ENCODE data around the gene HOXB4. TPM values are rescaled to one million over a fixed set of nuclear protein-coding genes. Genes with fewer than 3 reads are reported as not detected.

Gene HOXB4
- total and polyA plus RNA-seq, 10 of the 15 experiments (the other 5 are each of a cell fraction or from before 2014, with no cell fraction given) = 0.35 to 5.8 (median 3.0) TPM

DNA sequence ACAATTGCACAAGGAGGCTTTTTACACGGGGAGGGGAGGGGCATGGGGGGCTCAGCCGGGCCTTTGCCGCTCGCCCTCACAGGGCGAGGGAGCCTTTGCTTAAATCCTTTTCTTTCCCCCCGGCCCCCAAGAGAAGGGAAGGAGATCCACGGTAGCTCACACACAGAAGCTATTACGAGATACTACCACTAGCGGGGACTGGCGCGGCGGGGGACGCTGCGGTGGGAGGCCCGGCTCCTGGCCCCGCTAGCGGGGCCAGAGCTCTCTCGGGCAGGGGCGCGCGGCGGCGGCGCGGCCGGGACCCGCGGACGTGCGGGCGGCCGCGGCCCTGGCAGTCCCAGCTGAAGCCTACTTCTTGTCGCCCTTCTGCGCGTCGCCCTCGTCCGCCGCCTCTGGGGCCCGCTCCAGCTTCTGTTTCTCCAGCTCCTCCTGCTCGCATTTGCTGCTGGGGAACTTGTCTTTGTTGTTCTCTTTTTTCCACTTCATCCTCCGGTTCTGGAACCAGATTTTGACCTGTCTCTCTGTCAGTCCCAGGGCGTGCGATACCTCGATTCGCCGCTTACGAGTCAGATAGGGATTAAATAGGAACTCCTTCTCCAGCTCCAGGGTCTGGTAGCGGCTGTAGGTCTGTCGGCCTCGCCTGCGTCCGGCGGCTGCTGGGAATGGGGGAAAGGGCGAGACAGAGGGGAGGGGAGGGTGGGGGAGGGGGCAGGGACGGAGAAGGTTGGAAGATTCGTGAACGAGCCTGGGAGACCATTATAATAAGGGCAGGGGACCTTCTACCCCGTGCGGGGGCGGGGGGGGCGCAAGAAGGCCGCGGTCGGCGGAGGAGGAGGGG is 34.9 kb upstream of the HOXB4 start:
- in situ Hi-C loops (cut with MboI) = no loop called here
- H3K79me2 ChIP-seq (ENCODE audit: control insufficient read depth, insufficient read depth, low read length) = no peaks in the 10 kb centered on the region
- TF ChIP-seq GATAD2B (conservative IDR thresholded peaks at IDR 0.05; ENCODE audit: low read depth) = peak; percentile 37
- TF ChIP-seq HDAC6 (IDR thresholded peaks at IDR 0.05; ENCODE audit: unreplicated experiment) = no peak
- TF ChIP-seq, protein P1, sequence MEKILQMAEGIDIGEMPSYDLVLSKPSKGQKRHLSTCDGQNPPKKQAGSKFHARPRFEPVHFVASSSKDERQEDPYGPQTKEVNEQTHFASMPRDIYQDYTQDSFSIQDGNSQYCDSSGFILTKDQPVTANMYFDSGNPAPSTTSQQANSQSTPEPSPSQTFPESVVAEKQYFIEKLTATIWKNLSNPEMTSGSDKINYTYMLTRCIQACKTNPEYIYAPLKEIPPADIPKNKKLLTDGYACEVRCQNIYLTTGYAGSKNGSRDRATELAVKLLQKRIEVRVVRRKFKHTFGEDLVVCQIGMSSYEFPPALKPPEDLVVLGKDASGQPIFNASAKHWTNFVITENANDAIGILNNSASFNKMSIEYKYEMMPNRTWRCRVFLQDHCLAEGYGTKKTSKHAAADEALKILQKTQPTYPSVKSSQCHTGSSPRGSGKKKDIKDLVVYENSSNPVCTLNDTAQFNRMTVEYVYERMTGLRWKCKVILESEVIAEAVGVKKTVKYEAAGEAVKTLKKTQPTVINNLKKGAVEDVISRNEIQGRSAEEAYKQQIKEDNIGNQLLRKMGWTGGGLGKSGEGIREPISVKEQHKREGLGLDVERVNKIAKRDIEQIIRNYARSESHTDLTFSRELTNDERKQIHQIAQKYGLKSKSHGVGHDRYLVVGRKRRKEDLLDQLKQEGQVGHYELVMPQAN (conservative IDR thresholded peaks at IDR 0.05) = no peak
- no peak for TF ChIP-seq ZNF207 (IDR thresholded peaks at IDR 0.05; ENCODE audit: borderline replicate concordance)
- TF ChIP-seq EGR1 (IDR thresholded peaks at IDR 0.05; ENCODE audit: borderline replicate concordance in 1 of 2, low read depth in 2 of 2, low read length in 2 of 2) = 0 out of 3 replicates have a peak, but pooled peaks of 1 of the 2 experiments have one; percentile 15
- TF ChIP-seq CHD4 (IDR thresholded peaks at IDR 0.05) = no peak
- no peak for TF ChIP-seq TCF3 (IDR thresholded peaks at IDR 0.05; ENCODE audit: borderline replicate concordance, insufficient read depth, low read depth, low read length)
- no peak for TF ChIP-seq SMARCA5 (IDR thresholded peaks at IDR 0.05)
- no peak for TF ChIP-seq NR2F1 (conservative IDR thresholded peaks at IDR 0.05)
- TF ChIP-seq BACH1 (IDR thresholded peaks at IDR 0.05; ENCODE audit: borderline replicate concordance) = no peak
- no peak for TF ChIP-seq CEBPB (IDR thresholded peaks at IDR 0.05; ENCODE audit: borderline replicate concordance in 1 of 2, low read depth in 2 of 2, low read length in 2 of 2)
- TF ChIP-seq ZSCAN29 (IDR thresholded peaks at IDR 0.05) = no peak
- TF ChIP-seq, protein P2, sequence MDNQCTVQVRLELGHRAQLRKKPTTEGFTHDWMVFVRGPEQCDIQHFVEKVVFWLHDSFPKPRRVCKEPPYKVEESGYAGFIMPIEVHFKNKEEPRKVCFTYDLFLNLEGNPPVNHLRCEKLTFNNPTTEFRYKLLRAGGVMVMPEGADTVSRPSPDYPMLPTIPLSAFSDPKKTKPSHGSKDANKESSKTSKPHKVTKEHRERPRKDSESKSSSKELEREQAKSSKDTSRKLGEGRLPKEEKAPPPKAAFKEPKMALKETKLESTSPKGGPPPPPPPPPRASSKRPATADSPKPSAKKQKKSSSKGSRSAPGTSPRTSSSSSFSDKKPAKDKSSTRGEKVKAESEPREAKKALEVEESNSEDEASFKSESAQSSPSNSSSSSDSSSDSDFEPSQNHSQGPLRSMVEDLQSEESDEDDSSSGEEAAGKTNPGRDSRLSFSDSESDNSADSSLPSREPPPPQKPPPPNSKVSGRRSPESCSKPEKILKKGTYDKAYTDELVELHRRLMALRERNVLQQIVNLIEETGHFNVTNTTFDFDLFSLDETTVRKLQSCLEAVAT (IDR thresholded peaks at IDR 0.05) = no peak
- TF ChIP-seq, protein P3, sequence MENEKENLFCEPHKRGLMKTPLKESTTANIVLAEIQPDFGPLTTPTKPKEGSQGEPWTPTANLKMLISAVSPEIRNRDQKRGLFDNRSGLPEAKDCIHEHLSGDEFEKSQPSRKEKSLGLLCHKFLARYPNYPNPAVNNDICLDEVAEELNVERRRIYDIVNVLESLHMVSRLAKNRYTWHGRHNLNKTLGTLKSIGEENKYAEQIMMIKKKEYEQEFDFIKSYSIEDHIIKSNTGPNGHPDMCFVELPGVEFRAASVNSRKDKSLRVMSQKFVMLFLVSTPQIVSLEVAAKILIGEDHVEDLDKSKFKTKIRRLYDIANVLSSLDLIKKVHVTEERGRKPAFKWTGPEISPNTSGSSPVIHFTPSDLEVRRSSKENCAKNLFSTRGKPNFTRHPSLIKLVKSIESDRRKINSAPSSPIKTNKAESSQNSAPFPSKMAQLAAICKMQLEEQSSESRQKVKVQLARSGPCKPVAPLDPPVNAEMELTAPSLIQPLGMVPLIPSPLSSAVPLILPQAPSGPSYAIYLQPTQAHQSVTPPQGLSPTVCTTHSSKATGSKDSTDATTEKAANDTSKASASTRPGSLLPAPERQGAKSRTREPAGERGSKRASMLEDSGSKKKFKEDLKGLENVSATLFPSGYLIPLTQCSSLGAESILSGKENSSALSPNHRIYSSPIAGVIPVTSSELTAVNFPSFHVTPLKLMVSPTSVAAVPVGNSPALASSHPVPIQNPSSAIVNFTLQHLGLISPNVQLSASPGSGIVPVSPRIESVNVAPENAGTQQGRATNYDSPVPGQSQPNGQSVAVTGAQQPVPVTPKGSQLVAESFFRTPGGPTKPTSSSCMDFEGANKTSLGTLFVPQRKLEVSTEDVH (IDR thresholded peaks at IDR 0.05; ENCODE audit: low read depth, partially characterized antibody) = no peak
- peak; percentile 65; the same call in 1 of the 2 replicates for TF ChIP-seq LARP7 (IDR thresholded peaks at IDR 0.05)
- no peak for TF ChIP-seq SIX5 (IDR thresholded peaks at IDR 0.05; ENCODE audit: low read depth, low read length, severe bottlenecking)

More for the DNA sequence above, 34.9 kb upstream of the HOXB4 start:
- ChIA-PET SMC1A (ENCODE audit: uncharacterized antibody, unreplicated experiment) (interaction anchor here (0.6 to 1.0 kb wide), 4 partner anchors 9 to 595 kb away, joined by 3 read pairs; no protein-coding TSS in a partner anchor), RAD21 (ENCODE audit: unreplicated experiment) (interaction anchor here (0.7 to 1.4 kb wide), 4 partner anchors 9 to 367 kb away, joined by 3 to 8 read pairs (median 4); no protein-coding TSS in a partner anchor), CTCF (interaction anchor here (0.7 to 1.3 kb wide), 15 partner anchors 9 to 588 kb away, joined by 3 to 7 read pairs (median 3); partner anchors contain the start of gene HOXB5), POLR2A (interaction anchor here (0.6 to 0.9 kb wide), 4 partner anchors 82 to 938 kb away, joined by 3 to 12 read pairs (median 4); no protein-coding TSS in a partner anchor)
- Histone ChIP-seq H3K4me2 (ENCODE audit: control insufficient read depth, insufficient read depth) (peak overlapping the region; percentile 91), H3K9me3 (replicated peaks; ENCODE audit: control insufficient read depth, insufficient read depth, low read length) (no peaks in the 10 kb centered on the region), H3K27me3 (replicated peaks in 1 of 2; ENCODE audit: control insufficient read depth in 2 of 2, insufficient read depth in 2 of 2, low read length in 1 of 2) (peaks cover 21 to 24% of the 10 kb centered on the region in 2 experiments), H3K4me3 (peak overlapping the region; percentile 86), H2AFZ (ENCODE audit: control insufficient read depth, low read depth, low read length) (peak overlapping the region; percentile 70), H3K4me1 (ENCODE audit: control insufficient read depth, insufficient read depth, low read length) (peaks cover 11% of the 10 kb centered on the region), H3K9ac (ENCODE audit: control insufficient read depth, insufficient read depth, low read length) (no peak overlapping the region), H4K20me1 (ENCODE audit: control insufficient read depth, insufficient read depth) (no peaks in the 10 kb centered on the region), H3K36me3 (ENCODE audit: control insufficient read depth in 2 of 2, insufficient read depth in 2 of 2, low read length in 1 of 2) (no peaks in the 10 kb centered on the region; a peak in 1 of 4 replicates), H3K27ac (ENCODE audit: control insufficient read depth, insufficient read depth) (no peak overlapping the region)
- intact Hi-C loops (cut with micrococcal nuclease; ENCODE audit: unreplicated experiment) = no loop called here
- ATAC-seq = peak; percentile 67
- FAIRE-seq = no peak
- no peak for DNase-seq (ENCODE audit: low read depth, low spot score)
- WGBS (ENCODE audit: insufficient coverage, insufficient replicate concordance, low lambda C conversion rate, missing lambda C conversion rate) = 15% methylated on average over 54 of the region's 67 CpGs
- BruUV-seq (replicated peaks) = no TSS peak

All from GM12878 (cell line).